ENCODE measurements around the gene ATP5PD.
"Not testable (repeated sequence)": the region's sequence is repeated elsewhere in the genome, so short reads cannot be mapped to it uniquely, and the experiment has no call there.

The ATP5PD gene

GRCh38 chr17:75051941-75052340 is 5.2 kb upstream of the ATP5PD start:
- DNase-seq (ENCODE audit: low read depth): no peak

DNA sequence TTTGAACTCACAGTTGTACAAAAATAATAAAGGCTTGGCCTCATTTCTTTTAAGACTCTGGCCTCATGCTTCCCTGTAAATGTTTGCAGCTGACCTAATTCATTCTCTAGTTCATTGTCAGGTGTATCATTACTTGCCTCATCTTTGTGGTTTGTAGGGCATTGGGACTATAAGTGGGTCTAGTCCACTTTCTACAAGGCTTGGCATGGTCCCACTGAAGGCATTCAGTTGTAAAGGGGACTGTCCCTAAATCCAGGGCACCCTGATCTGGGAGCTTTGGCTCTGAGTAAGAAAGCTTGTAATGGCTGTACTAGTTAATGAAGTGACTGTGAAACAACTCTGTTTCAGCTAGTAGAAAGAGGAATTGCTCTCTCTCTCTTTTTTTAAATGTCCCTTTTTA is 2.9 kb upstream of the ATP5PD start:
- DNase-seq (ENCODE audit: low read depth): no peak

DNA sequence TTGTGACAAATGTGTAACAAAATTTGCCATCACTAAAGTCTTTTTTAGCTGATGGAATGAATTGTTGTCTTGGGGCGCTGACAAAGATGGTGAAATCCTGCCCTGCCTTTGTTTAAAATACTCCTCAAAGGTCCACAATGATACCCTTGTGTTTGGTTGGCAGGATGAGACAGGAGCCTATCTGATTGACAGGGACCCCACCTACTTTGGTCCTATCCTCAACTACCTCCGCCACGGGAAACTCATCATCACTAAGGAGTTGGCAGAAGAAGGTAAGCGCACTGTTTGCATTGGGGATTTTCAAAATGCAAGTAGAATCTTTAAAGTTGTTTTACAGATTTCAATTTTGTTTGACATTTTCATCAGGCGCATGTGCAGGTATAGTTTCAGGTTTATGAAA is 2.3 kb upstream of the ATP5PD start:
- DNase-seq (ENCODE audit: low read depth): no peak

- no peak for DNase-seq (ENCODE audit: low read depth)
Observed at GRCh38 chr17:75048249-75048878, 1.6 kb upstream of the ATP5PD start.

- DNase-seq (ENCODE audit: low read depth): no peak
Observed at GRCh38 chr17:75047398-75048098, 779 bp upstream of the ATP5PD start.

DNA sequence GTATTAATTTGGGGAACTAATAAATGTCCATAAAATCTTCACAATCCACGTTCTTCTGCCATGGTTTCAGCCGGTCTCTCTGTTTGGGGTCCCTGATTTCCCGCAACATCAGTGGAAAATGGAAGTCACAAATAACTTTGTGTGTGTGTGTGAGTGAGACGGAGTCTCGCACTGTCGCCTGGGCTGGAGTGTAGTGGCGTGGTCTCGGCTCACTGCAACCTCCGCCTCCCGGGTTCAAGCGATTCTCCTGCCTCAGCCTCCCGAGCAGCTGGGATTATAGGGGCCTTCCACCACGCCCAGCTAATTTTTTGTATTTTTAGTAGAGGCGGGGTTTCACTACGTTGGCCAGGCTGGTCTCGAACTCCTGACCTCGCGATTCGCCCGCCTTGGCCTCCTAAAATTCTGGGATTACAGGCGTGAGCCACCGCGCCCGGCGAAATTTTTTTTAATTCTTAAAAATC is 793 bp downstream of the ATP5PD start:
- DNase-seq (ENCODE audit: low read depth): not testable (repeated sequence)

GRCh38 chr17:75044716-75045115 is 2.1 kb downstream of the ATP5PD start:
- no peak for DNase-seq (ENCODE audit: low read depth)

DNA sequence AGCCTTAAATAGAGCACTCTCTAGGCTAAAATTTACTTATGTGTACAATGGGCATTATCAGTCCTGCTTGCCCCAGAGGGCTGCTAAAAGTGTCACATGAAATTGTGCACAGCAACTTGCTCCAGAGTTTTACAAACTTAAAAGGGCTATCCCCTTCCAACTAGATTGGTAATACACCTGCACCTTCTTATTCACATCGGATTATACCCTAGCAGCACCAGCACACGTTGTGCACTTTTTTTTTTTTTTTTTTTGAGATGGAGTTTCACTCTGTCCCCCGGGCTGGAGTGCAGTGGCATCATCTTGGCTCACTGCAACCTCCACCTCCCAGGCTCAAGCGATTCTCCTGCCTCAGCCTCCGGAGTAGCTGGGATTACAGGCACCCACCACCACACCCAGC is 3.0 kb downstream of the ATP5PD start:
- DNase-seq (ENCODE audit: low read depth): not testable (repeated sequence)

DNA sequence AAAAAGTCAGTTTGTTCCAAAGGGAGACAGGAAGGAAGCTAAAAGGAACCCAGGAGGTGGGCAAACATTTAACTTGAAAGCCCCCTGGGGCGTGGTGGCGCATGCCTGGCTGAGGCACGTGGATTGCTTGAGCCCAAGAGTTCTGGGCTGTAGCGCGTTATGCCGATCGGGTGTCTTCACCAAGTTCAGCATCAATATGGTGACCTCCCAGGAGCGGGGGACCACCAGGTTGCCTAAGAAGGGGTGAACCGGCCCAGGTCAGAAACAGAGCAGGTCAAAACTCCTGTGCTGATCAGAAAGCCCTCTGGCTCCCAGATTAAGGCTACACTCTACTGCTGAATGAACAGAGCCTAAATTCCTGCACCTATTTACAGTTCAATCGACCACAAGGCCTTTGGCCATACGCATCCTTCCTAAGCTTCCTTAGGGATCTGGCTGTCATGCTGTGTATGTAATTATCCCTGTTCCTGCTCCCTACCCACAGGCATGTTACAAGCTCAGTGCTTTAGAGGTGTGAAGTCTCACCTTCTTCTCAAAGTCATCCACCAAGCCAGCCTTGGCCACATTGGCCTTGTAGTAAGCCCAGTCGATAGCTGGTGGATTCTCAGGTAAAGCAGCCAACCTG is 5.0 kb downstream of the ATP5PD start:
- no peak for DNase-seq (ENCODE audit: low read depth)

GRCh38 chr17:75039238-75039637 is 7.5 kb downstream of the ATP5PD start:
- DNase-seq (ENCODE audit: low read depth): no peak

DNA sequence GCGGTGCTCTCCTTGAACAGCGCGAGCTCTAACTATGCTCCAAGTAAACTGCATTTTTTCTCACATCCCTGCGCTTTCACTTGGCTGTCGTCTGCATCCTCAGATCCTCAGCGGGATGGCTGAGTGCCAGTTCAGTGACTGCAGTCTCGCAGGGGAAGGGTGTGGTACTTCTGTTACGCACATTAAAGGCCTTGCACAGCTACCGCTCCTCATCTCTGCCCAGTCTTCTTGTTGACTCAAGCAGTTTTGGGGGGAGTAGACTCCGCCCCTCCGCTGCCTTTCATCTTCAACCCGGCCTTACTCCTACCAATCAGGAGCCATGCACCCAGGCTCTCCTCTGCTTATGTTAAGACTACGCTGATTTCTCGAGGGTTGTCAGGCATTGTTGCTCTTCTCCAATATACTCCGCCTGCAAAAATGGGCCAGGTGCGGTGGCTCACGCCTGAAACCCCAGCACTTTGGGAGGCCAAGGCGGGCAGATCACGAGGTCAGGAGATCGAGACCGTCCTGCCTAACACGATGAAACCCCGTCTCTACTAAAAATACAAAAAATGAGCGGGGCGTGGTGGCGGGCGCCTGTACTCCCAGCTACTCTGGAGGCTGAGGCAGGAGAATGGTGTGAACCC is 10.0 kb downstream of the ATP5PD start:
- peak; percentile 84 for DNase-seq (ENCODE audit: low read depth)

GRCh38 chr17:75034236-75034908 is 12.4 kb downstream of the ATP5PD start:
- DNase-seq (ENCODE audit: low read depth): peak; percentile 89

GRCh38 chr17:75033346-75034235 is 13.2 kb downstream of the ATP5PD start:
- DNase-seq (ENCODE audit: low read depth): peak; percentile 83

DNA sequence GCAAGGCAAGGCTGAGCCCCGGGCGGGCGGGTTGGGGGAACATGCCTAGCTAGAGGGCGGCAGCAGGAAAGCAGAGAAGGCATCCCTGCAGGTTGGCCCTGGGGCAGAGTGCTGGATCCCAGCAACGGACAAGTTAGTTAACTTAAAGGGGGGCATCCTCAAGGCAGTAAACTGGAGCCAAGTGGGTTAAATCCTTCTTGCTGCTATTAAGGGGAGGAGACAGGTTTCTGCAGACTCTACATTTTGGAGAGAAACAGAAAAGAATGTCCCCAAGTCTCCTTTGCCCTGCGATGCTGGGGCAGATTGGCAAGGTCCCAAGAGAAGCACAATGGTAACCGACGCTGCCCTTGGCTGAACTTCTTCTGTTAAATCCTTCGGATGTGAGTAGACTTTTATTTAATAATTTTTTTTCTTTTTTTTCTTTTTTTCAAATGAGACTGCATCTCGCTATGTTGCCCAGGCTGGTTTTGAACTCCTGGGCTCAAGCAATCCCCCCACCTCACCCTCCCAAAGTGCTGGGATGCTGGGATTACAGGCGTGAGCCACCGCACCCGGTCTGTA is 14.0 kb downstream of the ATP5PD start:
- DNase-seq (ENCODE audit: low read depth): no peak

GRCh38 chr17:75031972-75032719 is 14.6 kb downstream of the ATP5PD start:
- peak; percentile 41 for DNase-seq (ENCODE audit: low read depth)

GRCh38 chr17:75030161-75030560 is 16.6 kb downstream of the ATP5PD start:
- DNase-seq (ENCODE audit: low read depth): no peak

DNA sequence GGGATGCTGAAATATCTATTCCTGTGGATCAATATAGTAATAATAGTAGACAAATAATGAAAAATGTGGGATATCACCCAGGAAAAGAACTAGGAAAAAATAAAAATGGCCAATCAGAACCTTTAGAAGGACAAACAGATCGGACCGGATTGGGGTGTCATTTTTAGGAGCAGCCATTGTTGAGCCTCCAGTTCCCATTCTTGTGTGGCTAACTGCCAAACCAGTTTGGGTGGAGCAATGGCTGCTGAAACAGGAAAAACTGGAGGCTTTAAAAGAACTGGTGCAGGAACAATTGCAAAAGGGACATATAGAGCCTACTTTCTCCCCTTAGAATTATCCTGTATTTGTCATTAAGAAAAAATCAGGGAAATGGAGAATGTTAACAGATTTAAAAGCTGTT is 20.1 kb downstream of the ATP5PD start:
- not testable (repeated sequence) for DNase-seq (ENCODE audit: low read depth)

DNA sequence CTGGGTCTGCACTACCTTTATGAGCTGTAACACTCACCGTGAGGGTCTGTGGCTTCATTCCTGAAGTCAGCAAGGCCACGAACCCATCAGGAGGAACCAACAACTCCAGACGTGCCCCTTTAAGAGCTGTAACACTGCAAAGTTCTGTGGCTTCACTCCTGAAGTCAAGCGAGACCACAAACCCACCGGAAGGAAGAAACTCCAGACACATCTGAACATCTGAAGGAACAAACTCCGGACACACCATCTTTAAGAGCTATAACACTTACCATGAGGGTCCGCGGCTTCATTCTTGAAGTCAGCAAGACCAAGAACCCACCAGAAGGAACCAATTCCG is 21.4 kb downstream of the ATP5PD start:
- not testable (repeated sequence) for DNase-seq (ENCODE audit: low read depth)

DNA sequence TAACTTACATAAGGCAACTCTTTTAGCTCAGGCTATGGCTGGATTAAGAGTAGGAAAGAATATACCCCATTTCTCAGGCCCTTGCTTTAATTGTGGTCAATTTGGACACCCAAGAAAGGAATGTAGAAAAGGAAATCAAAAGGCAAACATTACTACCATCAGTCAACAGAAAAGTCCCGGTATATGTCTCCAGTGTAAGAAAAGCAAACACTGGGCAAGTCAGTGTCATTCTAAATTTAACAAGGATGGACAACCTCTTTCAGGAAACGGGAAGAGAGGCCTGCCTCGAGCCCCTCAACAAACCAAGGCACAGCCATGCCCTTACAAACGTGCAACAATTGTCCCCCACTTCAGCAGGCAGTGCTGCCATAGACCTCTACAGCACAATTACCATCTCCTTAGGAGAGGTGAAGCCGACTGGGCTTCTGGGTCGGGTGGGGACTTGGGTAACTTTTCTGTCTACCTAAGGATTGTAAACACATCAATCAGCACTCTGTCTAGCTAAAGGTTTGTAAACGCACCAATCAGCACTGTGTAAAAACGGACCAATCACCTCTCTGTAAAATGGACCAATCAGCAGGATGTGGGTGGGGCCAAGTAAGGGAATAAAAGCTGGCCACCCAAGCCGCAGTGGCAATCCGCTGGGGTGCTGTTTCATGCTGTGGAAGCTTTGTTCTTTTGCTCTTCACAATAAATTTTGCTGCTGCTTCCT is 21.9 kb downstream of the ATP5PD start:
- DNase-seq (ENCODE audit: low read depth): no peak
